Mesothelial cell of epicardium (in vitro differentiated cells): ENCODE measurements around the gene AKAP11. TPM values are rescaled to one million over a fixed set of nuclear protein-coding genes. Genes with fewer than 3 reads are reported as not detected.

Experiments used
- DNase-seq, 2 experiments: peaks; one replicate each; pipeline ENCODE4 v3.0.0; 2021; ENCODE audit warnings: low spot score in 2 of 2; ENCODE audit not compliant: unreplicated experiment in 2 of 2
- H3K27ac Mint-ChIP-seq: 2 replicates; pipeline ENCODE4 v1.8.0; 2021; ENCODE audit warnings: mixed read lengths
- H3K27me3 Mint-ChIP-seq: 2 replicates; pipeline ENCODE4 v1.8.0; 2021; ENCODE audit warnings: low read depth, mixed read lengths
- H3K36me3 Mint-ChIP-seq: 2 replicates; pipeline ENCODE4 v1.8.0; 2021; ENCODE audit warnings: mixed read lengths
- H3K4me1 Mint-ChIP-seq: 2 replicates; pipeline ENCODE4 v1.8.0; 2021; ENCODE audit warnings: mixed read lengths
- H3K4me3 Mint-ChIP-seq: 2 replicates; pipeline ENCODE4 v1.8.0; 2021; ENCODE audit warnings: mild to moderate bottlenecking, moderate library complexity, mixed read lengths
- H3K9me3 Mint-ChIP-seq: 2 replicates; pipeline ENCODE4 v1.8.0; 2021; ENCODE audit warnings: mixed read lengths
- CTCF ChIP-seq: fragments of 200-600 bp; sonication (generic); IDR thresholded peaks from one replicate; pipeline ENCODE4 v1.5.0; 2021; ENCODE audit warnings: antibody characterized with exemption; ENCODE audit not compliant: unreplicated experiment
- total RNA-seq: library from RNA; stranded (reverse); gene quantifications from 3 replicates; pipeline ENCODE4 v1.2.1, GENCODE V29; 2021

AKAP11 gene
- total RNA-seq, 1 donor from 2014 or later: 33.9 TPM

- H3K27me3 Mint-ChIP-seq: no peaks in the 10 kb centered on the region
- no peak for TF ChIP-seq CTCF
- H3K4me1 Mint-ChIP-seq: peaks cover 10% of the 10 kb centered on the region
- H3K27ac Mint-ChIP-seq: no peak overlapping the region
- DNase-seq: no peak
- no peaks in the 10 kb centered on the region for H3K36me3 Mint-ChIP-seq
- no peak overlapping the region for H3K4me3 Mint-ChIP-seq
- H3K9me3 Mint-ChIP-seq: no peaks in the 10 kb centered on the region
Measured at GRCh38 chr13:42232671-42233070, 39.3 kb upstream of the AKAP11 start.

- Mint-ChIP-seq H3K27me3 (no peaks in the 10 kb centered on the region), H3K36me3 (no peaks in the 10 kb centered on the region), H3K4me1 (peaks cover 7% of the 10 kb centered on the region), H3K4me3 (no peak overlapping the region), H3K9me3 (no peaks in the 10 kb centered on the region), H3K27ac (no peak overlapping the region)
- TF ChIP-seq CTCF: no peak
- no peak for DNase-seq
Measured at GRCh38 chr13:42233726-42234125, 38.2 kb upstream of the AKAP11 start.

- no peak for DNase-seq
- Mint-ChIP-seq H3K9me3 (no peaks in the 10 kb centered on the region), H3K27me3 (no peaks in the 10 kb centered on the region), H3K36me3 (no peaks in the 10 kb centered on the region), H3K4me3 (no peak overlapping the region), H3K27ac (no peak overlapping the region), H3K4me1 (peaks cover 4% of the 10 kb centered on the region)
- TF ChIP-seq CTCF: no peak
Measured at GRCh38 chr13:42239161-42239560, 32.8 kb upstream of the AKAP11 start.

GRCh38 chr13:42239644-42240043 lies 32.3 kb upstream of the AKAP11 start:
- Mint-ChIP-seq H3K4me1 (peaks cover 4% of the 10 kb centered on the region), H3K9me3 (no peaks in the 10 kb centered on the region), H3K4me3 (no peak overlapping the region), H3K36me3 (no peaks in the 10 kb centered on the region), H3K27me3 (no peaks in the 10 kb centered on the region), H3K27ac (no peak overlapping the region)
- TF ChIP-seq CTCF: no peak
- no peak for DNase-seq

- Mint-ChIP-seq H3K9me3 (no peaks in the 10 kb centered on the region), H3K36me3 (no peaks in the 10 kb centered on the region), H3K4me3 (no peak overlapping the region), H3K27me3 (peaks cover 2% of the 10 kb centered on the region), H3K27ac (no peak overlapping the region), H3K4me1 (no peaks in the 10 kb centered on the region)
- DNase-seq: no peak
- no peak for TF ChIP-seq CTCF
Measured at GRCh38 chr13:42246541-42246940, 25.4 kb upstream of the AKAP11 start.

GRCh38 chr13:42247883-42248282 lies 24.1 kb upstream of the AKAP11 start:
- Mint-ChIP-seq H3K4me1 (no peaks in the 10 kb centered on the region), H3K27ac (no peak overlapping the region), H3K9me3 (no peaks in the 10 kb centered on the region), H3K36me3 (no peaks in the 10 kb centered on the region), H3K4me3 (no peak overlapping the region), H3K27me3 (peaks cover 2% of the 10 kb centered on the region)
- no peak for DNase-seq
- TF ChIP-seq CTCF: no peak
